ENCODE results near the gene TMEM44.
"Not testable (repeated sequence)": the region's sequence is repeated elsewhere in the genome, so short reads cannot be mapped to it uniquely, and the experiment has no call there.

TMEM44 gene

GRCh38 chr3:194610689-194611088 lies 22.5 kb downstream of the TMEM44 start:
- DNase-seq (ENCODE audit: low read depth in 2 of 2), result no peak

- DNase-seq (ENCODE audit: low read depth in 2 of 2), result no peak
These were observed 23.6 kb downstream of the TMEM44 start for GRCh38 chr3:194609601-194610000.

GRCh38 chr3:194608981-194609380 lies 24.2 kb downstream of the TMEM44 start:
- DNase-seq (ENCODE audit: low read depth in 2 of 2), result no peak

DNA sequence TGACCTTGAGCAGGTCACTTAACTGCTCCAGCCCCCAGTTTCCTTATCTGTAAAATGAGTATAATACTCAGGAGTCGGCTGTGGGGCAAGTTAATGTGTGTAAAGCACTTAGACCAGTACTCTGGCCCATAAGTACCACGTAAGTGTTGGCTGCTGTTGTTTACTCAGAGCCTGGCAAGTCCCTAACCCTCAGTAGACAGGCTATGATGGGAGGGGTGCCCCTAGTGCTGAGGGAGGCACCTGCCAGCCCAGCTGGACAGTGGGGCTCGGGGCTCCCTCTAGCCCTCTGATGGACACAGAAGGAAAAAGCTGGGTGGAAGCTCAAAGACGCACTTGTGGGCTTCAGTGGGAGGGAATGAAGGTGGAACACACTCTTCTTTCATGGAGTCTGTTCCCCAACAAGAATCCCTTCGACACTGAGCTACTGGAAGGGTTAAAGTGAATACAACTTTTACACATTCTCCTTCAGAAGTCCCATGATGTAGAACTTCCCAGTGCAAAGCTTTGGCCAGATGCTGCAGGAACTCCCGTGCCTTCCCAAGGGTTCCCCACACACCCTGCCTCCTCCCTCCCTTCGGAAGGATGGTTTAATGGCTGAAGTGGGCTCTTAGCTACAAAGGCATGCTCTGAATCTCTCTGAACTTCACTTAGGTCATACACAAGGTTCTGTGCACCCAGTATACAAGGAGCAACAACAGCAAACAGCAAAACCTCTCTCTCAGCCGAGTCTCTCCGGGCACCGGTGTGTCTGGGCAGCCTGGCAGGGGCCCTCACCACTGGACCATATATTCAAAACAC lies 25.4 kb downstream of the TMEM44 start:
- DNase-seq (ENCODE audit: low read depth in 2 of 2), result no peak

DNA sequence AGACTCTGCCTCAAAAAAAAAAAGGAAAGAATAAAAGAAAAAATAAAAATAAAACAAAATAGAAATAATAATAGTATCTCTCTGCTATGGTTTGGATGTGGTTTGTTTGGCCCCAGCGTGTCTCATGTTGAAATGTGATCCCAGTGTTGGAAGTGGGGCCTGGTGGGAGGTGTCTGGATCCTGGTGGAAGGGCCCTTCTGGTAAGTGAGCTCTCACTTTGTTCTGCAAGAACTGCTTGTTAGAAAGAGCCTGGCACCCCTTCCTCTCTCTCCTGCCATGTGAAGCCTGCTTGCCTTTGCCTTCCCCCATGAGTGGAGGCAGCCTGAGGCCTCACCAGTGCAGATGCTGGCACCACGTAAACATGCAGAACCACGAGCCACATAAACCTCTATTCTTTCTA lies 26.3 kb downstream of the TMEM44 start:
- no peak for DNase-seq (ENCODE audit: low read depth in 2 of 2)

- DNase-seq (ENCODE audit: low read depth in 2 of 2), result no peak
These were observed 27.1 kb downstream of the TMEM44 start for GRCh38 chr3:194606163-194606562.

DNA sequence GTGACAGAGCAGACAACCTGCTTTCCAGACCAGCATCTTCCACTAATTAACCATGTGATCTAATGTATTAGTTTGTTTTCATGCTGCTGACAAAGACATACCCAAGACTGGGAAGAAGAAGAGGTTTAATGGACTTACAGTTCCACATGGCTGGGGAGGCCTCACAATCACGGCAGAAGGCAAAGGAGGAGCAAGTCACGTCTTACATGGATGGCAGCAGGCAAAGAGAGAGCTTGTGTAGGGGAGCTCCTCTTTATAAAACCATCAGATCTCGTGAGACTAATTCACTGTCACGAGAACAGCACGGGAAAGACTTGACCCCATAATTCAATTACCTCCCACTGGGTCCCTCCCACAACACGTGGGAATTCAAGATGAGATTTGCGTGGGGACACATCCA lies 27.9 kb downstream of the TMEM44 start:
- DNase-seq (ENCODE audit: low read depth in 2 of 2), result not testable (repeated sequence)

- DNase-seq (ENCODE audit: low read depth in 2 of 2), result no peak
These were observed 28.4 kb downstream of the TMEM44 start for GRCh38 chr3:194604837-194605236.

DNA sequence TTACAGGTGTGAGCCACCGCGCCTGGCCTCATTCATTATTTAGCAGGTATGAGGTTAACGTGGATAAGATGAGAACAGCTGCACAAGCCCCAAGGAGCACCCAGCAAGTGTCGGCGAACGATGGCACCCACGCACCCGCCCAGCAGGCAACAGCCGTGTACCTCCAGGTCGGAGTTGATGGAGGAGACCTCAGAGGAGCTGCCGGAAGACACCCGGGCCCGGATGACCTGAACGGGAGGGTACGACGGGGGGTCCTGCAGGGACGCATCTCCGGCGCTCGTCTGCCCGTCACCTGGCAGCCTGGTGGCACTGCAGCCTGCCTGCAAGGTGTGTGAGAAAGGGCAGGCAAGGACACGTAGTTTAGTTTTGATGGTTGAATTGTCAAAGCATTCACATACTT lies 29.1 kb downstream of the TMEM44 start:
- no peak for DNase-seq (ENCODE audit: low read depth in 2 of 2)

- DNase-seq (ENCODE audit: low read depth in 2 of 2), result no peak
These were observed 30.5 kb downstream of the TMEM44 start for GRCh38 chr3:194602669-194603171.

DNA sequence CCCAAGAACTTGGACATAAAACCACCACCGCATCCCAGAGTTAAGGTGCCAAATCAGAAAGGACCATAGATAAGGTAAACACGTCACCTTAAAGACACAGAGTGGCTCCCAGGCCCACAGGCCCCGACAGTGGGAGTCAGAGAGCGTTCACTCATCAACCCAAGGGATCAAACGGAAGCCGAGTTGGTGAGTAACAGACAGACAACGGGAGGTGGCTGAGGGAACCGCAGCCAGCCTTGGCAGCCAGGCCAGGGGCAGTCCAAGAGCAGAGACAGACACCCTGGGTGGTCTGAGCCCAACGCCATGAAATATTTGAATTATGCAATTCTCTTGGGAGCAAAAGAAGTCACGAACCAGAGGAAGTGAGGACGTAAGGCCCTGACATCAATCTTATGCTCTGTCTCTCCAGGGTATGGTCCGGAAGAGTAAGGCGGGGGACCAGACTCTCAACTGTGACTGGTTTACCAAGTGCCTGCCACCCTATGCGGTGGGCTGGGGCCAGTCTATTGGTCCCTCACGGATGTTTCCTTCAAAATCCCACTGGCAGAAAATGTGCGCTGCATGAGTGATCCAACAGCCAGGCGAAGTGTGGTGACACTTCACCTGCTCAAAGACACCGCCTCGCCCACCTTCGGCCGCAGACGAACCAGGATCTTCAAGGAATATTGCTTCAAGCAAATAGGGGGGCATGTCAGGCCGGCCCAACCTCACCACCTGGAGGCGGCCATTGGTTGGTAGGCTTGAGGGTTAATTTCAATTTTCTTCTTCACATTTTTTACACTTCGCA lies 34.3 kb downstream of the TMEM44 start:
- no peak for DNase-seq (ENCODE audit: low read depth in 2 of 2)

DNA sequence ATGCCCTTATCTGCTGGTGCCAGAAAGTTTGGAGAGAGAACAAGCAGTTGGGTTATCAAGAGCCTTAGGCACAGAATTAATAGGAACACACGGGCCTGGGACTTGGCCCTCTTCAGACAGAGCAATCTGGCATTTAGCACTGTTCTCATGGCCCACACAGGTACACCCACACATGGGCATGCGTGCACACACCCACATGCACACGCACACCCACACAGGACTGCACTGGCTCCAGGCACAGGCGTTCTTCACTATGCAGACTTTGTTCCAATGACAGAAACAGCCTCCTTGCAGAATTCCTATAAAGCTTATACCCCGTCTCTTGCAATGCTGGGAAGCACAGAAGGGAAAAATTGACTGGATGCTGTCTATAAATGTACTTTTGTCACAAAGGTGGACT lies 36.3 kb downstream of the TMEM44 start:
- no peak for DNase-seq (ENCODE audit: low read depth in 2 of 2)

DNA sequence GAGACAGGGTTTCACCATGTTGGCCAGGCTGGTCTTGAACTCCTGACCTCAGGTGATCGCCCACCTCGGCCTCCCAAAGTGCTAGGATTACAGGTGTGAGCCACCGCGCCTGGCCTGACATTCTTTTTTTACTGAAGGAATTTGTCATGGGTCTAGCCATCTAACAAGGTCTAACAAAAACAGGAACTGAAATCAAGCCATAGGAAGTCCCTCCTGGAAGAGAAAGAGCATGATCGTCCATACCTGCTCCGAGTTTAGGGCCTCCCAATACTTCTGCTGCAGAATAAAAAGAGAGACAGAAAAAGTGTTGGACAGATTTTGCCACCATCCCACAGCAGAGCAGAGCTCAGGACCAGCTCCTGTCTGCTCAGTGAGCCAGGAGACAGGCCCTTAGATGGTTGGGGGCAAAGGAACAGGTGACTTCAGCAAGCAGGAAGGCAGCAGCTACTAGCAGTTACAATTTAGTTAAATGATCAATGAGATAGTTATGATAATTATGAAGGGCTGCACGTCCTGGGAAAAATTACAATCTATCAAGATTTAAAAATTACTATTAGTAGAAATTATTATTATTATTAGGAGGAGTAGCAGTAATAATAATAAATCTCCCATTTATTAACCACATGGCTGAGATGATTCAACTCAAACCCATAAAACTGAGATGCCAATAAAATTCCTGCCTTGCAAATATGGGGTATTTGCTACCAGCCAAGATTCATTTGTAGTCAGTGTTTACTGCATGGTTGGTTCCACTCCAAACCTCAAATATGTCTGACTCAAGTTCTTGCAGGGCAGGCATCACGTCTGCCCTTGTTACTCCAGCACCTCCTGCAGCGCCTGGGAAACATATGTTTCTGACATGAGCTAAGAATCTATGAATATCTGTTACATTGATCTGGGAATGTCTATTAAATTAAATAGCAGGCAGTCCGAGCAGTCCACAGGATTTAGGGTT lies 40.1 kb downstream of the TMEM44 start:
- no peak for DNase-seq (ENCODE audit: low read depth in 2 of 2)

GRCh38 chr3:194588741-194589140 lies 44.5 kb downstream of the TMEM44 start:
- no peak for DNase-seq (ENCODE audit: low read depth in 2 of 2)

DNA sequence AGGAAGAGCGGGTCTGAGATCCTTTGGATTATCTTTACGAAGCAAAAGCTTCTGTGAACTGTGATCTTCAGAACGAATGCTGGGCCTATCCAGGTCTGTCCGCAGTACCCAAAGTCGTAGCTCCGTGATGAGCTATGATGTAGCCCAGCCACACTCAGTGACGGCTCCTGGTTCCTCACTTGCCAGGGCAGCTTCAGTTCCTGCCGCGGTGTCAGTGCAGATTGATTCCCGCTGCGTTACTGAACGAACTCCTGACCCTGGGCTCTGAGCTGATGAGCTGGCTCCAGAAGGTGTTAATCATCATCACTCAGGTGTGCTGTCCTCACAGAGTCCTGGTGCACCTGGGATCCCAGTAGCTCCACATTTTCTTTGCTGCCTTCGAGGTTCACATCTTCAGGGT lies 45.0 kb downstream of the TMEM44 start:
- DNase-seq (ENCODE audit: low read depth in 2 of 2), result no peak

DNA sequence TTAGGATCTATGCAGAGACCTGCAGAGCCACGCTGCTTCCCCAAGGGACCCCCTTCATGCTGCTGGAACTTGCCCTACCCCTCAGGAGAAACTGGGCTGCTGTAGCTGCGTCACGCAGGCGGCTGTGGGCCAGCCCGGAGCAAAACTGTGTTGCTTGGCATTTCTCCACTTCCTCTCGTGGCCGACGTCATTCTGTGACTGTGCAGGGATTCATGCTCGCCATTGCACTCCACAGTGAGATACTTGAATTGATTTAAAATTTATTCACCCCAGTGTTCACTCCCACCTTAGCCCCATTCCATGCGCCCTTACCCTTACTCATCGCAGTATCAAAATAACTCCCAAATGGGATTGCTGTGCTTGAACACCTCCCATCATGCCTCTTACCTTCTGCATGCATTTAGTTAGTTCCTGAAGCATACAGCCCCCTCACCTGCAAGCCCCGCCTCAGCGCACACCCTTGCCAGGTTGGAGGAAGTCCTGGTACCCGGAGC lies 45.7 kb downstream of the TMEM44 start:
- DNase-seq (ENCODE audit: low read depth in 2 of 2), result no peak

DNA sequence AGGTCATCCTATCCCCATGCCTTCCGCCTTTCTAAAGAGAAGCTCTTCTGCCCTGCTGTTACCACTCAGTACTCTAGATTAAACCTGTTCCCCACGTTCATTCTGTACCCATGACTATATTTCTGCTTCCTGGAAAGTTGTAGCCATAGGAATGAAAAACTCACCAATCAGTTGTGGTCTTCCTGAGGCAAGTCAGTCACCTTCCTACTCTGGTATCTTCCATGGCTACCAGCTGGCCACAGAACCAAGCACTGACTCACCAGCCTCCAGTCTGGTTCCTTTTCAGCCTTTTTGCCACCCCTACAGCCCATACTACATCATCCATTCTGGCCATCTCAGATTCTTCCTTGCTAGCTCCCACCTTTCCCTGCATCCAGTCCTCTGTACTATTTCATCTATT lies 46.4 kb downstream of the TMEM44 start:
- DNase-seq (ENCODE audit: low read depth in 2 of 2), result no peak

DNA sequence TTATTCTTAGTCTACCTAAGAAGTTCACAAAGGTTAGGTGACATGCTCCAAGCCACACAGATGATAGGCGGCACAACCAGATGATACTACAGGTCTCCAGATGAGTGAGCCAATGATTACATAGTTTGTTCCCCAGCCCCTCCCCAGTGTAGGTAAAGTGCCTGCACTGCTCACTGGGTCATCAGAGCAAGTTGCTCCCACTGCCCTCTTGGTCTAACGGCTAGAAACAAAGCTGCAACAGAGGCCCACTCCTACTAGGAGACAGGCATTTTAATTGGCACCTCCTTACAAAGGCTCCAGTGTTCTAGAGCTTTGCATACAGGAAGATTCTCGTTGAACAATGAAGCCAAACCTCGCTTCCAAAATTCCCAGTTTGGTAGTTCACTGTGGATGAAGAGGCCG lies 47.3 kb downstream of the TMEM44 start:
- DNase-seq (ENCODE audit: low read depth in 2 of 2), result no peak

GRCh38 chr3:194584866-194585265 lies 48.4 kb downstream of the TMEM44 start:
- DNase-seq (ENCODE audit: low read depth in 2 of 2), result no peak

- DNase-seq (ENCODE audit: low read depth in 2 of 2), result no peak
These were observed 48.9 kb downstream of the TMEM44 start for GRCh38 chr3:194584320-194584776.

GRCh38 chr3:194582196-194582905 lies 50.9 kb downstream of the TMEM44 start:
- DNase-seq (ENCODE audit: low read depth in 2 of 2), result no peak
